AG04449 (cell line): ENCODE data around the gene TRABD2A.

Experiments used
- CTCF ChIA-PET: fragments of 350-600 bp; formaldehyde crosslinking; extraction: SDS; loops from one replicate; lab custom pipeline; 2021; ENCODE audit warnings: antibody characterized with exemption; lab: Yijun Ruan, JAX
- POLR2A ChIA-PET: fragments of 400-600, 350-600 bp; formaldehyde crosslinking; extraction: SDS; loops from one replicate; lab custom pipeline; 2020; ENCODE audit warnings: antibody characterized with exemption, inconsistent platforms; lab: Yijun Ruan, JAX
- DNase-seq: peaks from one replicate; pipeline ENCODE4 v3.0.0-alpha.2; 2010; ENCODE audit warnings: low read depth, low spot score
- H3K4me3 ChIP-seq: 2 replicates; pipeline ENCODE4 v1.5.1; 2011; ENCODE audit warnings: low read depth, mild to moderate bottlenecking, control low read depth, low read length
- CTCF ChIP-seq: IDR thresholded peaks from one replicate; pipeline ENCODE4 v1.5.1; 2011; ENCODE audit warnings: mild to moderate bottlenecking, moderate library complexity, low read length, control low read depth, inconsistent platforms; ENCODE audit not compliant: insufficient read depth; ENCODE audit errors: missing control alignments

TRABD2A gene

DNA sequence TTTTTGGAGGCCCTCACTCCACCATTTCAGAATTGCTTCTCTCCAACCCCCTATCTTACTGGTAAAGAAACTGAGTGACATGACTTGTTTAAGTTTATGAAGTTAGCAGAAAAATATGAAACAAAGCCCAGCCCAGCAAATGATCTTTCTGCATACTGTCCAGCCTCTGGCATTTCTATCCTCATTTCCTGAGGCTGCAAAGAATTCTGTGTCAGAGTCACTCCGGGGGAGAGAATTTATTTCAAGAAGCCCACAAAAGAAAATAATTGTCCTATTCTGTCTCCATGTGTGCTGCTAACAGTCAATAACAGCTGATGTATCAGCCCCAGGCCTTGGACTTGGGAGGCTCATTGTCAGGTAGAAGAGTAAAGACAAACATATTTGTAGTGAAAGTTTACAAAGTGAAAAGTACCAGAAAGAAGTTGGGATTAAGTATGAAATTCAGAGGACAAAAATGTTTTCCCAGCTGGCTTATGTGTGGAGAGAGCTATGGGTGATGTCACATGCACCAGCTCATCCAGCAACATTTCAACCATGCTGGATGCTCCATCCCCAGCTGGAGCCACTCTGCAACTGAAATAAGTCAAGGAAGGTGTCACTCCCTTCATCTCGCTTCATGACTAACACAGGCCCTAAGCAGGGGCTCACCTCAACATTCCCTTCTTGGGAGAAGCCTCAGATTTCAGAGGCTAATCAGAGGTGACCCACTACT lies 42.3 kb downstream of the TRABD2A start:
- no peak overlapping the region for H3K4me3 ChIP-seq
- peak; percentile 47 for DNase-seq
- TF ChIP-seq CTCF, result no peak
- ChIA-PET POLR2A (no interaction called here), CTCF (interaction anchor here (1.0 to 1.6 kb wide), 2 partner anchors 10 to 87 kb away, joined by 3 to 4 read pairs; no protein-coding TSS in a partner anchor)

- CTCF ChIA-PET, result no interaction called here
- no peak for TF ChIP-seq CTCF
- no peak for DNase-seq
- POLR2A ChIA-PET, result no interaction called here
- H3K4me3 ChIP-seq, result no peak overlapping the region
Measured at GRCh38 chr2:84836215-84836614, 44.7 kb downstream of the TRABD2A start.

GRCh38 chr2:84833481-84834150 lies 47.3 kb downstream of the TRABD2A start:
- TF ChIP-seq CTCF, result no peak
- ChIA-PET POLR2A (no interaction called here), CTCF (no interaction called here)
- no peak for DNase-seq
- H3K4me3 ChIP-seq, result no peak overlapping the region

- no peak for TF ChIP-seq CTCF
- POLR2A ChIA-PET, result no interaction called here
- no peak for DNase-seq
- CTCF ChIA-PET, result no interaction called here
- no peak overlapping the region for H3K4me3 ChIP-seq
Measured at GRCh38 chr2:84832772-84833461, 48.0 kb downstream of the TRABD2A start.

DNA sequence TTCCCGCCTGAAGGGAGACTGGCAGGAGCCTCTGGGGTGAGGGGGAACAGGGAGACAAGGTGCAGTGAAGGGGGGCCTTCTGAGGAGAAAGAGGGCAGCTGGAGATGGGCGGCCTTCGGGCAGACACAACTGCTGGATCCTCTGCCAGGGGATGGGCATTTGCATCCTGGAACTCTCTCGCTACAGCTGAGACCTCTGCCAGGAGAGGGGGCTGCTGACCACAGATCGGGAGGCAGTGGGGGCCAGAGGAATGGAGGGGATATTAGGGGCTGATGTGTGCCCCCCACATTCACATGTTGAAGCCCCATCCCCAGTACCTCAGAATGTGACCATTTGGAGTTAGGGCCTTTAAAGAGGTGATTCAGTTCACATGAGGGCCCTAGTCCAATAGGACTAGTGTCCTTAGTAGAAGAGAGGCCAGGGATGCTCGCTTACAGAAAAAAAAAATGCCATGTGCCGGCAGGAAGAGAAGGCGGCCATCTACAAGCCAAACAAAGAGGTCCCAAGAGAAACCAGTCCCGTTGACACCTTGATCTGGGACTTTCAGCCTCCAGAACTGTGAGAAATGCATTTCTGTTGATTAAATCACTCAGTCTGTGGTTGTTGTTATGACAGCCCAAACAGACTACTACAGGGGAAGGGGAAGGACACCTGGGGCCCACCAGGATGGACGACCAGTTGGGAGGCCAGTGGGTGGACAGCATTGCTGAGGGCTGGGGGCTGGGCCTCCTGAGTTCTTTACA lies 50.0 kb downstream of the TRABD2A start:
- no peak overlapping the region for H3K4me3 ChIP-seq
- no peak for TF ChIP-seq CTCF
- ChIA-PET POLR2A (no interaction called here), CTCF (interaction anchor here (1.1 kb wide), 1 partner anchor 11 kb away, joined by 3 read pairs; no protein-coding TSS in a partner anchor)
- DNase-seq, result no peak
